ENCODE data around the gene HPS3.

HPS3 gene

GRCh38 chr3:149120051-149120972 lies 9.1 kb upstream of the HPS3 start:
- DNase-seq = no peak

- no peak for DNase-seq
These were observed 6.5 kb upstream of the HPS3 start for GRCh38 chr3:149122721-149123578.

GRCh38 chr3:149128821-149129220 lies 617 bp upstream of the HPS3 start:
- DNase-seq = no peak

DNA sequence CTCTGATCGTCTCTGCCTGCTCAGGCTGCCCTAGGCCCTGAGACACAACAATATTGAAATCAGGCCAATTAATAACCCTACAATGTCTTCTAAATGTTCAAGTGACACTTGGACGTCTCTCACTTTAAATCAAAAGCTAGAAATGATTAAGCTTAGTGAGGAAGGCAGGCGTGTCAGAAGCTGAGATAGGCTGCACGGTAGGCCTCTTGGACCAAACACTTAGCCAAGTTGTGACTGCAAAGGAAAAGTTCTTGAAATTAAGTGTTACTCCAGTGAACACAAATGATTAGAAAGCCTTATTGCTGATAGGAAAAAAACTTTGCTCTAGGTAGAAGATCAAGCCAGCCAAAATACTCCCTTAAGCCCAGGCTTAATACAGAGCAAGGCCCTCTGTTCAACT lies 2.2 kb downstream of the HPS3 start:
- no peak for DNase-seq

DNA sequence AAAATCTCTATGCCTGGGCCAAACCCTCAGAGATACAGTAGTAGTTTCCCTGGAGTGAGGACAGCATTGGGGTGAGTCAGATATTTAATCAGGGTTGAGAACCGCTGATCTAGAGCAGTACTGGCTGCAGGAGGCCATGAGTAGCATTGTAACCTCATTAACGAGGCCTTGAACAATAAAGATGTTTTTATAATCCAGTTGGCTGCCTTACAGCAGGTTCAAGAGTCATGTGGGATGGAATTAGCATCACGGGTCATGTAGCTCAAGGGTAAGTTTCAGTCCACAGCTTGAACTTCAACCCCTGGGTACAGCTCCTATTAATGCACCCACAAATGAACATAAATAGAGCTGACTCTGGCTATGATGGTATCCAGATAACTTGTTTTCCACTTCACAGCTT lies 5.1 kb downstream of the HPS3 start:
- no peak for DNase-seq

GRCh38 chr3:149142682-149143081 lies 13.2 kb downstream of the HPS3 start:
- no peak for DNase-seq

GRCh38 chr3:149145356-149145755 lies 15.9 kb downstream of the HPS3 start:
- DNase-seq = no peak

DNA sequence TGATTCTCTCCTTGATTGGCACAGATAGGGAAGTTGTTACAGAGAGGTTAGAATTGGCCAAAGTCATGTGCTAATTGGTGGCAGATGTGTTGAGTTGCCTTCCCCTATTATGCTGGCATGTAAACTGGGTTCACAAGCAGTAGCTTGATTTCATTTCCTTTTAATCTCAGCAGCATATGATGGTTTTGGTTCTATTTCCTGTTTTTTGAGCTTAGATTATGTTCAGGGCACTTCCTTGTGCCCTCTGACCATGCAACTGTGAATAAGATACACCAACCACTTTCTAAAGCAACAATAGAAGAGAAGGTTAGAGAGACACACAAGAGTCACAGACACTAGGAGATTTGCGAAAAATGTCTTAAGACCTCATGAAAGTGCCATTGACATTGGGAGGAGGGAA lies 16.5 kb downstream of the HPS3 start:
- DNase-seq = peak; percentile 59

DNA sequence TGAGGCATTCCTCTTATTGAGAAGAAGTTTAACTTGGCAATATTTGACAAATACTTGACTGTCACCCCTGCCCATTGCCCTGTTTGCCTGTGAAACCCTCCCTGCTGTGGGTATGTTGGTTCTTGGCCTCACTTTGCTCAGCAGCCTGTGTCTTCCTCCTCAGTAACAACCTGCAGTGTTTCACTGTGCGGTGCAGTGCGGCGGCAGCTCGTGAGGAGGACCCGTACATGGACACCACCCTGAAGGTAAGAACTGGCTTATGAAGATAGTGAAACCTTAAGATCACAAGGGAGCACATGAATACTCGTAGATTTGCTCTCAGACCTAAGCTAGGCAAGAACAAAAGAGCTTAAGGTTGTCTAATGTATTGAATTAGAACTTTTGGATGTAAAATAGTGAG lies 21.0 kb downstream of the HPS3 start:
- DNase-seq = no peak

GRCh38 chr3:149151843-149152242 lies 22.4 kb downstream of the HPS3 start:
- no peak for DNase-seq

GRCh38 chr3:149152420-149152819 lies 23.0 kb downstream of the HPS3 start:
- DNase-seq = no peak

DNA sequence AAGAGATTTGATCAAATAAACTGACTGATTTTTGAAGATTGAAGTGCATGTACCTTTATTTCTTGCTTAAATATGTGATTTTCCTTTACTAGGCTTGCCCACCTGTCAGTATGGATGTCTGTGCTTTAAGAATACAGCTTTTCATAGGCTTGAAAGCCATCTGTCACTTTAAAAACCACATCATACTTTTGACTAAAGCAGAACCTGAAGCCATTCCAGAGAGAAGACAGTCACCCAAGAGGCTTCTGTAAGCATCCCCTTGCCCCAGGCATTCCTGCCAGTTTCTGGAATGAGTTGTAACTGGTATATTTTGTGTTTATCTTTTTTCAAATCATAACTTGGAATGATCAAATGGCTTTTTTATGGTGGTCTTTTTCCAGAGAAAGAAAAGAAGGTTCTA lies 24.0 kb downstream of the HPS3 start:
- DNase-seq = no peak

GRCh38 chr3:149160754-149161300 lies 31.4 kb downstream of the HPS3 start:
- DNase-seq = no peak

DNA sequence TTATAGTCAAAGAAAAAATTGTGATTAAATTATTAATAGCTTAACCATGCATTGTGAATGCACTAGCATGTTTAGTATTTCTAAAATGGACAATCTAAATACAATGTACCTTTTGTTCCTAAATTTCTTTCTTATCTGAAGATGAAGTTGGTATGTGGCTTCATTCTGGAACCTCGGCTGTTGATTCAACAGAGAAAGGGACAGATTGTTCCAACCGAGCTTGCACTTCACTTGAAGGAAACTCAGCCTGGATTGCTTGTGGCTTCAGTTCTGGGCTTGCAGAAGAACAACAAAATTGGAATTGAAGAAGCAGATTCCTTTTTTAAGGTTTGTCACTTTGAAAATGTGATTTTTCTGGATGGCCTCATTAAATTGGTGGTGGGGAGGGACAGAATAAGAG lies 32.6 kb downstream of the HPS3 start:
- DNase-seq = no peak

DNA sequence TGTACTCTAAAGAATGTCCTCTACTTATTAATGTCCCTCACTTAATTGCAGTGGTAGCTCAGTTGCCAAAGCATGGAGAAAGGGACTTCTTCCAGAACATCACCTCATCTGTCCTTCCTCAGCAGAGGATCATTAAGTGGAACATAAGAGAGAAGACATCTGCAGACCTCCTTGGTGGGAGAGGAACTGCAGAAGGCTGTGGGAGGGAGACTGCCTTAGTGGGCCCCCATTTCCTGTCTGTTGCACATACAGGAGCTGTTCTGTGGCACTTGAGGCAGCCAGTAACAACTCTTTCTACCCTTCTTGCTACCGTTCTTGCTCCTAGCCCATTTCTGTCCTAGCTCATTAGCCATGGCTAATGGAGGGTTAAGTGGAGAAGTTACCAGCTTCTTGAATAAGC lies 33.6 kb downstream of the HPS3 start:
- no peak for DNase-seq

DNA sequence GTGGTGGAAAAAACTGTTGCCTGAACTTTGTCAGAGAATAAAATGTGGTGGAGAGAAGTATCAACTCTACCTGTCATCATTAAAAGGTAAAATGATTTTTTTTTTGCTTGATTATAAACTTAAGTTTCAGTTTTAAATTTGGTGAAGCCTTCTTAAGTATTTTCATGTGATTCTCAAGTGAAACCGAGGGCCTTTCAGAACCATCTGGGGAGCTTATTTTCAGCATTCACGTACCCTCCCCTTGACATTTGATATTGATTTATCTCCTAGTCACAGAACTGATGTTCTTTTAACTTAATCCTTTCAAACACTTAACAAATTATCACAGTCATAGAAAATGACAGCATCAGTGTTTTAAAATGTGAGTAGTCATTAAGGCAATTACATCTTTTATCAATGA lies 38.5 kb downstream of the HPS3 start:
- DNase-seq = no peak

DNA sequence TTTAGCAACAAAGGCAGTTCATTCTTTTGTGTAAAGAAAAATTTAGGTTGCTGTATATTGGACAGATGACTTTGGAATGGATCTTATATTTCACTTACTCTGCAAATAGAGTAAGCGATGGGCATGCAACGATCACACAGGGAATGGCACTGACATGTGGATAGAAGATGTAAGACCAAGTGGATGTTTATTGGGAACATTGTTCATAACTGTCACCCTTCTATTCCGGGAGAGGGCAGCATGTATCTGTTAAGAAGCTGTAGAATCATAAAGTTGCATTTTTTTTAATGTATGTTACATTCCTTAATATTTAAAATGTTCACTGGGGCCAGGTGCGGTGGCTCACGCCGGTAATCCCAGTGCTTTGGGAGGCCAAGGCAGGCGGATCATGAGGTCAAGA lies 41.2 kb downstream of the HPS3 start:
- no peak for DNase-seq

- DNase-seq = no peak
These were observed 45.5 kb downstream of the HPS3 start for GRCh38 chr3:149174901-149175300.

- DNase-seq = no peak
These were observed 47.7 kb downstream of the HPS3 start for GRCh38 chr3:149177122-149177521.

GRCh38 chr3:149179220-149179619 lies 49.8 kb downstream of the HPS3 start:
- DNase-seq = no peak

GRCh38 chr3:149180057-149180573 lies 50.7 kb downstream of the HPS3 start:
- DNase-seq = no peak

DNA sequence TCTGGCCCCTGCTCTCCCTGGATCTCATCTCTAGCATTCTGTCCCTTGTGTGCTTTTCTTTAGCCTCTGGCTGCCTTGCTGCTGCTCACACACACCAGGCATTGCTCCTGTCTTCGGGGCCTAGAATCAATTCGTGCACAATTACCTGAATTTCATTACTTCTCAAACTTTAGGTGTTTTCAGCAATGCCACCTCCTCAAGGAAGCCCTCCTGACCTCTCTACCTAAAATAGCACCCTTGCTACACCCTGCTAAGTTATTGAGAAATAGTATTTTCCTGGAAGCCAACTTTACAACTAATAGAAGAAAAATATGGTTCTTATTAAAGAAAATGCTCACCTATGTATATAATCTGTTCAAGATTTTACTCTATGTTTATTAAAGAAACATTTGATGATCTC lies 51.7 kb downstream of the HPS3 start:
- DNase-seq = no peak

- DNase-seq = no peak
These were observed 56.8 kb downstream of the HPS3 start for GRCh38 chr3:149186219-149186618.

- no peak for DNase-seq
These were observed 57.3 kb downstream of the HPS3 start for GRCh38 chr3:149186721-149187120.
